Suprapubic skin (tissue), 4 donors: Measurements from ENCODE around the gene LZIC. TPM values are rescaled to one million over a fixed set of nuclear protein-coding genes. Genes with fewer than 3 reads are reported as not detected.

Experiments used
- DNase-seq, 2 donors: peaks; one replicate each; pipeline ENCODE4 v3.0.0-alpha.2; 2019; ENCODE audit warnings: low spot score in 2 of 2
- H3K27ac ChIP-seq: fragments of 200-600 bp; sonication (generic); one replicate; pipeline ENCODE4 v1.5.1; 2019
- H3K27me3 ChIP-seq: fragments of 200-600 bp; sonication (generic); one replicate; pipeline ENCODE4 v1.5.1; 2019
- H3K36me3 ChIP-seq: fragments of 200-600 bp; sonication (generic); one replicate; pipeline ENCODE4 v1.5.1; 2019
- H3K4me1 ChIP-seq: fragments of 200-600 bp; sonication (generic); one replicate; pipeline ENCODE4 v1.5.1; 2019
- H3K4me3 ChIP-seq: fragments of 200-600 bp; sonication (generic); one replicate; pipeline ENCODE4 v1.5.1; 2019; ENCODE audit warnings: mild to moderate bottlenecking
- H3K9me3 ChIP-seq: fragments of 200-600 bp; sonication (generic); one replicate; pipeline ENCODE4 v1.5.1; 2019
- EP300 ChIP-seq: sonication (generic); formaldehyde crosslinking; IDR thresholded peaks from one replicate; pipeline ENCODE4 v1.6.1; 2017; ENCODE audit warnings: antibody characterized with exemption
- POLR2A ChIP-seq, 2 donors: fragments of 450-650 bp; IDR thresholded peaks; one replicate each; pipeline ENCODE4 v1.6.1; 2017; ENCODE audit warnings: antibody characterized with exemption in 2 of 2, mild to moderate bottlenecking in 2 of 2, moderate library complexity in 2 of 2
- POLR2AphosphoS5 ChIP-seq, 3 donors: sonication (generic); formaldehyde crosslinking; IDR thresholded peaks; one replicate each; pipeline ENCODE4 v1.6.1; 2017; ENCODE audit warnings: antibody characterized with exemption in 3 of 3
- WGBS: methylation state at CpG from one replicate; pipeline ENCODE4 v1.1.5; 2018; 5-methylcytosine and 5-hydroxymethylcytosine counted together
- total RNA-seq, 4 donors: library from RNA; depleted of rRNA; stranded (reverse); fragments of >200 nt; gene quantifications; one replicate each; pipeline ENCODE4 v1.1.0, GENCODE V29; 2016
- TF ChIP-seq, protein P1 (sequence below), 2 donors: fragments of 200-600 bp in 1 of 2; fragments of 450-650 bp in 1 of 2; sonication (generic) in 1 of 2; IDR thresholded peaks; one replicate each; pipeline ENCODE4 v1.5.1; 2016 to 2019; ENCODE audit warnings: antibody characterized with exemption in 2 of 2, mild to moderate bottlenecking in 1 of 2, moderate library complexity in 1 of 2

Gene LZIC
- total RNA-seq, 4 donors from 2014 or later, result 19.8 to 33.4 (median 23.5) TPM

DNA sequence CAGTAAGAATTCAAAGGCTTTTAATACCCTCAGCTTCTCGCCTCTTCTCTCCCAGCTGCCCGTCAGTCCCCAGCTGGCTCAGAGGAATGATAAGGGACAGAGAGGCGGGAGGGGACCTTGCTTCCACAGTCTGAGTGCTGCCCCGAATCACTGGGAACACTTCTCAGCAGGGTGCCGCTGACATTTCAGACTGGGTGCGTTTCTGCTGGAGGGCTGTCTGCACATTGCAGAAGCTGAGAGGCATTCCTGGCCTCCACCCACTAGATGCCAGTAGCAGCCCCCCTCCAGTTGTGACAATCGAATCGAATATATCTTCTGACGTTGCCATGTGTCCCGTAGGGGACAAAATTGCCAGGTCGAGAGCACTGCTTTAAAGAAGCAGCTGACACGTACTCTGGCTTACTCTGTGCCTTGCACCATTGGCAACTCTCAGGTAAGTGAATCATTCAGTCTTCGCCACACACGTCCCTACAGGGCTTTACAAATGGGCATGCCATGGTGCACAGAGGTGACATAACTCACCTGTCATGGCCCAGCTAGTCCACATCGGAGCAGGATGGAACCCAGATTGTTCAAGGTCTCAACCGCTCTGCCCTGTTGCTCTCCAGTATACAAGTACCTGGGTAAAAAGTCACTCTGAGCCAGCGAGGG is 57.0 kb downstream of the LZIC start:
- Histone ChIP-seq H3K4me1 (peaks cover 66% of the 10 kb centered on the region), H3K4me3 (no peak overlapping the region), H3K9me3 (no peaks in the 10 kb centered on the region), H3K27me3 (no peaks in the 10 kb centered on the region), H3K27ac (peak overlapping the region; percentile 59), H3K36me3 (peaks cover 26% of the 10 kb centered on the region)
- WGBS, result 74% methylated on average over 16 of the region's 17 CpGs
- TF ChIP-seq, protein P1, sequence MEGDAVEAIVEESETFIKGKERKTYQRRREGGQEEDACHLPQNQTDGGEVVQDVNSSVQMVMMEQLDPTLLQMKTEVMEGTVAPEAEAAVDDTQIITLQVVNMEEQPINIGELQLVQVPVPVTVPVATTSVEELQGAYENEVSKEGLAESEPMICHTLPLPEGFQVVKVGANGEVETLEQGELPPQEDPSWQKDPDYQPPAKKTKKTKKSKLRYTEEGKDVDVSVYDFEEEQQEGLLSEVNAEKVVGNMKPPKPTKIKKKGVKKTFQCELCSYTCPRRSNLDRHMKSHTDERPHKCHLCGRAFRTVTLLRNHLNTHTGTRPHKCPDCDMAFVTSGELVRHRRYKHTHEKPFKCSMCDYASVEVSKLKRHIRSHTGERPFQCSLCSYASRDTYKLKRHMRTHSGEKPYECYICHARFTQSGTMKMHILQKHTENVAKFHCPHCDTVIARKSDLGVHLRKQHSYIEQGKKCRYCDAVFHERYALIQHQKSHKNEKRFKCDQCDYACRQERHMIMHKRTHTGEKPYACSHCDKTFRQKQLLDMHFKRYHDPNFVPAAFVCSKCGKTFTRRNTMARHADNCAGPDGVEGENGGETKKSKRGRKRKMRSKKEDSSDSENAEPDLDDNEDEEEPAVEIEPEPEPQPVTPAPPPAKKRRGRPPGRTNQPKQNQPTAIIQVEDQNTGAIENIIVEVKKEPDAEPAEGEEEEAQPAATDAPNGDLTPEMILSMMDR (IDR thresholded peaks at IDR 0.05), result no peak
- TF ChIP-seq POLR2AphosphoS5 (IDR thresholded peaks at IDR 0.05) (no peak), EP300 (no peak), POLR2A (IDR thresholded peaks at IDR 0.05) (no peak)
- no peak for DNase-seq

DNA sequence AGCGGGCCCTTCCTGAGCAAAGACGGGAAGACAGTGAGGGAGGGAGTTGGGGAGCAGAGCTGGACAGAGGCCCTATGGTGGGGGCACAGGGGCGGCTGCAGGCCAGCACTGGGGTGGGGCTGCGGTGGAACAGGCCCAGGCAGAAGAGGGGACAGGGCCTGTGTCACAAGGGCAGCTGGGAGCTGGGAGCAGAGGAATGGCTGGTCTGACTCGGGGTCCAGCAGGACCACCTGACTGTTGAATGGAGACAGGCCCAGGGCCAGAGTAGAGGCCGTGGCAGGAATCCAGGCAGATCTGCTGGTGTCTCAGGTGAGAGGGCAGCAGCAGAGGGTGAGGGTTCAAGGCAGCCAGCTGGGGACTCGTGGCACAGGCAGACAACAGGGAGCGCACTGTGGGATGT is 58.4 kb downstream of the LZIC start:
- Histone ChIP-seq H3K36me3 (peaks cover 29% of the 10 kb centered on the region), H3K4me3 (no peak overlapping the region), H3K27ac (no peak overlapping the region), H3K27me3 (no peaks in the 10 kb centered on the region), H3K9me3 (no peaks in the 10 kb centered on the region), H3K4me1 (peaks cover 51% of the 10 kb centered on the region)
- 86% methylated on average over 8 of the region's 8 CpGs for WGBS
- TF ChIP-seq POLR2AphosphoS5 (IDR thresholded peaks at IDR 0.05), result no peak
- no peak for TF ChIP-seq POLR2A (IDR thresholded peaks at IDR 0.05)
- TF ChIP-seq, protein P1 (IDR thresholded peaks at IDR 0.05), result no peak
- TF ChIP-seq EP300, result no peak
- DNase-seq, result no peak

DNA sequence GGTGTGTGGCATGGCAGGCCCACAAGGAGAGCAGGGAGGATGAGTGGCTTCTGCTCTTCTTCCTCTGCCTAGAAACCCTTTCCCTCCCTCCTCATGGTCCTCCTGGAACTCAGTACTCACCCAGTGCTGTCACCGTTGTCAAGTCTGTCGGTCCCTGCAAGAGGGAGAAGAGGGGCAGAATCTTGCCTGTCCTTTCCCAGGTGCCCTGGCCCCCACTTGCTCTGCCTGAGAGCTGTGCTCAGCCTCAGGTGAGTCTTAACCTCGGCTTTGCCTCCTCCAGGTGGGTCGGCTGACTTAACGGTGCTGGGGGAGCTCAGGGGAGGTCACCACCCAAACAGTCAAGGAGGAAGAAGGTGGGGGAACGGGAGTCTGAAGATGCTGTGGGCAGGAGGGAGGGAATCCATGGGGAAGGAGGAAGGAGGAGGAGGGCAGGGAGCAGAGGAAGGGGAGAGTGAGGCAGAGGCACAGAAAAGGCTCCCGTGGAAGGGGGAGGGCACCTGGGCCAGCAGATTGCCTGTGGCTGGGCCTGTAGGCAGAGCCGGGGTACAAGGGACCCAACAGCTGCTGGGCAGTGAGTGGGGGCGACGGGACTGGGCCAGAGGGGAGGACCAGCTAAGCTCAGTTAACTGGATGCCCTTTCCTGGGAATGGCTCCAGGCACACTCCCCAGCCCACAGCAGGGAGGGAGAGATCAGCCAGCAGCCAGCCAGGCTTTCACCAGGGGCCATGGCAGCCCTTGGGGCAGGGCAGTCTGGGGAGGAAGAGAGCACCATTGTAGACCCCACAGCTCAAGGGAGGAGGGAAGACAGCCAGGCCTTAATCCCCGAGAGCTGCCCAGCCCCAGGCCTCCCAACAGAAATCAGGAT is 59.4 kb downstream of the LZIC start:
- Histone ChIP-seq H3K9me3 (no peaks in the 10 kb centered on the region), H3K27ac (no peak overlapping the region), H3K36me3 (peaks cover 25% of the 10 kb centered on the region), H3K4me1 (peaks cover 45% of the 10 kb centered on the region), H3K27me3 (no peaks in the 10 kb centered on the region), H3K4me3 (no peak overlapping the region)
- no peak for DNase-seq
- 82% methylated on average over 11 of the region's 11 CpGs for WGBS
- TF ChIP-seq, protein P1 (IDR thresholded peaks at IDR 0.05), result no peak
- TF ChIP-seq POLR2A (IDR thresholded peaks at IDR 0.05) (no peak), EP300 (no peak), POLR2AphosphoS5 (IDR thresholded peaks at IDR 0.05) (no peak)

DNA sequence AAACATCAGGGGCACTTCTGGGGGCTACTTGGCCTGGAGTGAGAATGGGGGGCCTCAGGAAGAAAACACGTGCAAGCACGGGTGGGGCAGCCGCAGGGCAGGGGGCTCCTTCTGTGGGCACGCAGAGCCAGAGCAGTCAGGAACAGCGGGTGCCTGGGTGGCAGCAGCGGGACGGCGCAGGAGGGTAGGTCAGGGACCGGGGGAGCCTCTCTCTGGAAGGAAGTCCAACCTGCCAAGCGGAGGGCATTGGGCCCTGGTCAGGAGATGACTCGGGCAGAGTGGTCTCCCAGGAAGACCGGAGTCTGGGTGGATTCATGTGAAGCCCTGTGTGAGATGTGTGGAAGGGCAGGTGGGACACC is 60.3 kb downstream of the LZIC start:
- H3K27me3 ChIP-seq, result no peaks in the 10 kb centered on the region
- TF ChIP-seq, protein P1 (IDR thresholded peaks at IDR 0.05), result no peak
- TF ChIP-seq POLR2AphosphoS5 (IDR thresholded peaks at IDR 0.05), result no peak
- TF ChIP-seq POLR2A (IDR thresholded peaks at IDR 0.05), result no peak
- no peak for TF ChIP-seq EP300
- 93% methylated on average over 12 of the region's 12 CpGs for WGBS
- peaks cover 25% of the 10 kb centered on the region for H3K36me3 ChIP-seq
- no peak overlapping the region for H3K4me3 ChIP-seq
- DNase-seq, result no peak
- H3K27ac ChIP-seq, result no peak overlapping the region
- H3K9me3 ChIP-seq, result no peaks in the 10 kb centered on the region
- H3K4me1 ChIP-seq, result peaks cover 44% of the 10 kb centered on the region

DNA sequence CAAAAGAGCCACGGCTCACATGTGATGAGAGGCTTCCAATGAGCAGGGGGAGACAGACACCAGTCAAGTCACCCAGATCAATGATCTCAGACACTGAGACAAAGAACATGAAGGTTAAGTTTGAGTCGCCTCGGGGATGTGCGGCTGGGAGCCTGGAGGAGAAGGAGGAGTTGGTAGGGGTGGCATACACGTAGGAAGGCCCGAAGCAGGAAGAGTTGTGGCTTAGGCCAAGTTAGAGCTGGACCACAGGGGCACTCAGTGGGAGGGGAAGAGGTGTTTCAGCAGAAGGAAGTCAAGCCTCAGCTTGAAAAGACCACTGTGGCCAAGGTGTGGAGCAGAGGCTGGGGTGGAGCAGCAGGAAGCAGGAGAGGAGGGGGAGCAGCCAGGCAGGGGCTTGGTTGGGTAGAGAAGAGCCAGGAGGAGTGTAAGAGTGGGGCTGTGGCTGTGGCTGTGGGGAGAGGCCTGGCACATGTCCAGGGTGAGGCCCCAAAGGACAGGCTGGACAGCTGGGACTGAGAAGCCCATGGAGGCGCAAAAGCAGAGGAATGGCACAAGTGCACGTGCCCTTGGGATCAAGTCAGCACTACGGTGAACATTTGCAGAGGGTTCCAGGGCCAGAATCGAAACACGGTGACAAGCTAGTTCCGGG is 60.8 kb downstream of the LZIC start:
- Histone ChIP-seq H3K4me3 (no peak overlapping the region), H3K27ac (peak overlapping the region; percentile 44), H3K9me3 (no peaks in the 10 kb centered on the region), H3K27me3 (no peaks in the 10 kb centered on the region), H3K4me1 (peaks cover 47% of the 10 kb centered on the region), H3K36me3 (peaks cover 25% of the 10 kb centered on the region)
- no peak for TF ChIP-seq POLR2A (IDR thresholded peaks at IDR 0.05)
- TF ChIP-seq POLR2AphosphoS5 (IDR thresholded peaks at IDR 0.05), result no peak
- TF ChIP-seq, protein P1 (IDR thresholded peaks at IDR 0.05), result no peak
- no peak for TF ChIP-seq EP300
- 72% methylated on average over 12 of the region's 12 CpGs for WGBS
- DNase-seq, result no peak
